ENCODE data around the gene SAT2.
"Not testable (repeated sequence)": the region's sequence is repeated elsewhere in the genome, so short reads cannot be mapped to it uniquely, and the experiment has no call there.

SAT2 gene

DNA sequence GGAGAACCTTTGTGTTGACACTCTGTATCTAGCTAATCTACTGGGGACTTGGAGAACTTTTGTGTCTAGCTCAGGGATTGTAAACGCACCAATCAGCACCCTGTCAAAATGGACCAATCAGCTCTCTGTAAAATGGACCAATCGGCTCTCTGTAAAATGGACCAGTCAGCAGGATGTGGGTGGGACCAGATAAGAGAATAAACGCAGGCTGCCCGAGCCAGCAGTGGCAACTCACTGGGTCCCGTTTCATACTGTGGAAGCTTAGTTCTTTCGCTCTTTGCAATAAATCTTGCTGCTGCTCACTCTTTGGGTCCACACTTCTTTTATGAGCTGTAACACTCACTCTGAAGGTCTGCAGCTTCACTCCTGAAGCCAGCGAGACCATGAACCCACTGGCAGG, 14.0 kb upstream of the SAT2 start:
- H3K79me2 ChIP-seq (ENCODE audit: control insufficient read depth, insufficient read depth, low read length, poor library complexity); H3K18ac ChIP-seq (ENCODE audit: low read length); H3K23ac ChIP-seq (ENCODE audit: low read length); H3K14ac ChIP-seq (ENCODE audit: low read length); H3K27me3 ChIP-seq (ENCODE audit: insufficient read depth, low read length); H4K12ac ChIP-seq (ENCODE audit: low read depth, low read length); DNase-seq; H3K9me3 ChIP-seq (ENCODE audit: insufficient read depth, low read depth, low read length); H3K79me1 ChIP-seq (ENCODE audit: low read length); H4K8ac ChIP-seq (ENCODE audit: low read depth, low read length); H2BK5ac ChIP-seq (ENCODE audit: low read depth, low read length, poor library complexity); H3K4me1 ChIP-seq (ENCODE audit: control insufficient read depth in 1 of 2, insufficient read depth in 2 of 2, low read length in 2 of 2); H3K4me2 ChIP-seq (ENCODE audit: low read length); H4K91ac ChIP-seq (ENCODE audit: low read depth, low read length); H3K36me3 ChIP-seq (ENCODE audit: control insufficient read depth in 1 of 2, insufficient read depth in 2 of 2, low read length in 2 of 2); H3K4me3 ChIP-seq (ENCODE audit: low read depth, low read length); H3K27ac ChIP-seq (ENCODE audit: low read depth, low read length); H2BK120ac ChIP-seq (ENCODE audit: insufficient read depth, low read length, poor library complexity); H3K9ac ChIP-seq (ENCODE audit: low read length); H2AFZ ChIP-seq (ENCODE audit: insufficient read depth, low read length, poor library complexity); H2AK5ac ChIP-seq (ENCODE audit: low read length); H2BK12ac ChIP-seq (ENCODE audit: low read length); H3K4ac ChIP-seq (ENCODE audit: low read depth, low read length): not testable (repeated sequence)
- WGBS (ENCODE audit: extremely low coverage, insufficient coverage, insufficient read length) = no CpG with 5 or more reads among the region's 7 CpGs

DNA sequence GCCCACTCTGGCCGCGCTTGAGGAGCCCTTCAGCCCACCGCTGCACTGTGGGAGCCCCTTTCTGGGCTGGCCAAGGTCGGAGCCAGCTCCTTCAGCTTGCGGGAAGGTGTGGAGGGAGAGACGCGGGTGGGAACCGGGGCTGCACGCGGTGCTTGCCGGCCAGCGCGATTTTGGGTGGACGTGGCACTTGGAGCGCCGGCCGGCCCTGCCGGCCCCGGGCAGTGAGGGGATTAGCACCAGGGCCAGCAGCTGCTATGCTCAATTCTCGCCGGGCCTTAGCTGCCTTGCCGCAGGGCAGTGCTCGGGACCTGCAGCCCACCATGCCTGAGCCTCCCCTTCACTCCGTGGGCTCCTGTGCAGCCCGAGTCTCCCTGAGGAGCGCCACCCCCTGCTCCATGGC, 13.2 kb upstream of the SAT2 start:
- Histone ChIP-seq H3K9me3 (ENCODE audit: insufficient read depth, low read depth, low read length) (no peaks in the 10 kb centered on the region), H2BK5ac (ENCODE audit: low read depth, low read length, poor library complexity) (no peak overlapping the region), H3K4me3 (ENCODE audit: low read depth, low read length) (no peak overlapping the region), H4K12ac (ENCODE audit: low read depth, low read length) (no peak overlapping the region), H4K91ac (ENCODE audit: low read depth, low read length) (no peak overlapping the region), H3K23ac (ENCODE audit: low read length) (no peak overlapping the region), H3K27ac (ENCODE audit: low read depth, low read length) (no peak overlapping the region), H3K79me1 (ENCODE audit: low read length) (no peaks in the 10 kb centered on the region), H3K9ac (ENCODE audit: low read length) (no peak overlapping the region), H3K4me2 (ENCODE audit: low read length) (no peak overlapping the region), H2AFZ (ENCODE audit: insufficient read depth, low read length, poor library complexity) (no peak overlapping the region), H2BK12ac (ENCODE audit: low read length) (no peak overlapping the region), H3K18ac (ENCODE audit: low read length) (no peak overlapping the region), H3K4ac (ENCODE audit: low read depth, low read length) (no peak overlapping the region), H3K36me3 (ENCODE audit: control insufficient read depth in 1 of 2, insufficient read depth in 2 of 2, low read length in 2 of 2) (no peaks in the 10 kb centered on the region), H3K14ac (ENCODE audit: low read length) (no peak overlapping the region), H3K4me1 (ENCODE audit: control insufficient read depth in 1 of 2, insufficient read depth in 2 of 2, low read length in 2 of 2) (no peaks in the 10 kb centered on the region), H2AK5ac (ENCODE audit: low read length) (no peak overlapping the region), H3K79me2 (ENCODE audit: control insufficient read depth, insufficient read depth, low read length, poor library complexity) (no peaks in the 10 kb centered on the region), H3K27me3 (ENCODE audit: insufficient read depth, low read length) (no peaks in the 10 kb centered on the region), H4K8ac (ENCODE audit: low read depth, low read length) (no peak overlapping the region), H2BK120ac (ENCODE audit: insufficient read depth, low read length, poor library complexity) (no peak overlapping the region)
- no peak for DNase-seq
- WGBS (ENCODE audit: extremely low coverage, insufficient coverage, insufficient read length) = no CpG with 5 or more reads among the region's 26 CpGs

DNA sequence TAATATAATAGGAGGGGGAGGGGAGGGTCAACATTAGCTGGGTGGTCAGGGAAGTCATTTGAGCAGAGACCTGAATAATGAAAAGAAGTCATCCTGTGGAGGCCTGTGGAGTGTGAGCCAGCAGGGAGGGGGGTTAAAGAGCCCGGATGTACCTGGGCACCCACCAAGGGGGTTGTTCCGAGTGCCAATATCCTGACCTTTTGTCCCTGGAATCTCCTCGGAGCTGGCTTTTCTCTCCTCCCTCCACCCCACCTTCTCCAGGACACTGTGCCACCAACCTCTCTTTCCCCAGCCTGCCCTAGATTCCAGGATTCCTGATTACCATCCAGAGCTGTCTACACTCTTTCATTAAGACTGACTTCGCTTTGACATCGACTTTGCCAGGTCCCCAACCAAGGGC, 8.5 kb upstream of the SAT2 start:
- H3K4ac ChIP-seq (ENCODE audit: low read depth, low read length) = no peak overlapping the region
- H4K91ac ChIP-seq (ENCODE audit: low read depth, low read length) = no peak overlapping the region
- H3K23ac ChIP-seq (ENCODE audit: low read length) = no peak overlapping the region
- no peak overlapping the region for H2BK5ac ChIP-seq (ENCODE audit: low read depth, low read length, poor library complexity)
- H3K4me1 ChIP-seq (ENCODE audit: control insufficient read depth in 1 of 2, insufficient read depth in 2 of 2, low read length in 2 of 2) = no peaks in the 10 kb centered on the region
- no peak for DNase-seq
- no peak overlapping the region for H3K27ac ChIP-seq (ENCODE audit: low read depth, low read length)
- H3K14ac ChIP-seq (ENCODE audit: low read length) = no peak overlapping the region
- H3K4me2 ChIP-seq (ENCODE audit: low read length) = no peak overlapping the region
- no peaks in the 10 kb centered on the region for H3K79me1 ChIP-seq (ENCODE audit: low read length)
- no peaks in the 10 kb centered on the region for H3K27me3 ChIP-seq (ENCODE audit: insufficient read depth, low read length)
- no peak overlapping the region for H3K4me3 ChIP-seq (ENCODE audit: low read depth, low read length)
- no peak overlapping the region for H4K8ac ChIP-seq (ENCODE audit: low read depth, low read length)
- no peak overlapping the region for H2BK120ac ChIP-seq (ENCODE audit: insufficient read depth, low read length, poor library complexity)
- H2AK5ac ChIP-seq (ENCODE audit: low read length) = no peak overlapping the region
- H2BK12ac ChIP-seq (ENCODE audit: low read length) = no peak overlapping the region
- no peaks in the 10 kb centered on the region for H3K9me3 ChIP-seq (ENCODE audit: insufficient read depth, low read depth, low read length)
- no peak overlapping the region for H2AFZ ChIP-seq (ENCODE audit: insufficient read depth, low read length, poor library complexity)
- no CpG with 5 or more reads among the region's 5 CpGs for WGBS (ENCODE audit: extremely low coverage, insufficient coverage, insufficient read length)
- no peaks in the 10 kb centered on the region for H3K79me2 ChIP-seq (ENCODE audit: control insufficient read depth, insufficient read depth, low read length, poor library complexity)
- no peak overlapping the region for H3K9ac ChIP-seq (ENCODE audit: low read length)
- no peak overlapping the region for H3K18ac ChIP-seq (ENCODE audit: low read length)
- no peak overlapping the region for H4K12ac ChIP-seq (ENCODE audit: low read depth, low read length)
- H3K36me3 ChIP-seq (ENCODE audit: control insufficient read depth in 1 of 2, insufficient read depth in 2 of 2, low read length in 2 of 2) = no peaks in the 10 kb centered on the region

DNA sequence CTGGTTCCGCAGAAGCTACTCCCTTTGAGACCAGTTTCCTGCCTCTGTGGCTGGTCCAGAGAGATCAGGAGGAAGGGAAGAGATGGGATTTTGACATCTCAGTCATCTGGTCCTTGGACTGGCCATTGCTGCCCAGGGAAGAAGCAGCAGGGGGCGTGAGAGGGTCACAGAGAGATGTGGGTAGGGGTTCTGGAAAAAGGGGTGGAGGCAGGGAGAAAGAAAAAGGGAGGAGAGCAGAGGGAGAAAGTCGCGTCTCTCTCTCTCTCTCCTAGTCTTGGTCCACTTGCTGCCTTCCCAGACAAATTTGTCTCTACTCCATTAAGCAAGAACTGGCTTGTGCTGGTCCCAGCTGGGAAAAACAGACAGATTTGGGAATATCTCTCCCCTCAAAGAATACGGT, 6.8 kb upstream of the SAT2 start:
- peaks cover 1% of the 10 kb centered on the region for H3K9me3 ChIP-seq (ENCODE audit: insufficient read depth, low read depth, low read length)
- no peak overlapping the region for H3K18ac ChIP-seq (ENCODE audit: low read length)
- H3K9ac ChIP-seq (ENCODE audit: low read length) = no peak overlapping the region
- no peak overlapping the region for H2AFZ ChIP-seq (ENCODE audit: insufficient read depth, low read length, poor library complexity)
- H3K4ac ChIP-seq (ENCODE audit: low read depth, low read length) = no peak overlapping the region
- H2BK12ac ChIP-seq (ENCODE audit: low read length) = no peak overlapping the region
- H2BK5ac ChIP-seq (ENCODE audit: low read depth, low read length, poor library complexity) = no peak overlapping the region
- DNase-seq = peak in 1 of 2 donors; percentile 12
- H2BK120ac ChIP-seq (ENCODE audit: insufficient read depth, low read length, poor library complexity) = no peak overlapping the region
- H4K8ac ChIP-seq (ENCODE audit: low read depth, low read length) = no peak overlapping the region
- no peaks in the 10 kb centered on the region for H3K79me1 ChIP-seq (ENCODE audit: low read length)
- no peaks in the 10 kb centered on the region for H3K27me3 ChIP-seq (ENCODE audit: insufficient read depth, low read length)
- no peak overlapping the region for H4K91ac ChIP-seq (ENCODE audit: low read depth, low read length)
- no peak overlapping the region for H3K23ac ChIP-seq (ENCODE audit: low read length)
- H3K79me2 ChIP-seq (ENCODE audit: control insufficient read depth, insufficient read depth, low read length, poor library complexity) = no peaks in the 10 kb centered on the region
- no peak overlapping the region for H3K4me2 ChIP-seq (ENCODE audit: low read length)
- no peak overlapping the region for H3K14ac ChIP-seq (ENCODE audit: low read length)
- H3K27ac ChIP-seq (ENCODE audit: low read depth, low read length) = no peak overlapping the region
- H3K4me1 ChIP-seq (ENCODE audit: control insufficient read depth in 1 of 2, insufficient read depth in 2 of 2, low read length in 2 of 2) = no peaks in the 10 kb centered on the region
- no CpG with 5 or more reads among the region's 5 CpGs for WGBS (ENCODE audit: extremely low coverage, insufficient coverage, insufficient read length)
- no peak overlapping the region for H2AK5ac ChIP-seq (ENCODE audit: low read length)
- no peaks in the 10 kb centered on the region for H3K36me3 ChIP-seq (ENCODE audit: control insufficient read depth in 1 of 2, insufficient read depth in 2 of 2, low read length in 2 of 2)
- H4K12ac ChIP-seq (ENCODE audit: low read depth, low read length) = no peak overlapping the region
- no peak overlapping the region for H3K4me3 ChIP-seq (ENCODE audit: low read depth, low read length)

Data from trophoblast cell (in vitro differentiated cells and primary cell).